Neural crest cell (in vitro differentiated cells): Measurements from ENCODE around the gene SAP25. TPM values are rescaled to one million over a fixed set of nuclear protein-coding genes. Genes with fewer than 3 reads are reported as not detected.

Experiments
- DNase-seq: peaks from one replicate; pipeline ENCODE4 v3.0.0; 2021; ENCODE audit warnings: low read depth, mixed read lengths, low spot score
- H3K27ac Mint-ChIP-seq: one replicate; pipeline ENCODE4 v1.8.0; 2021; ENCODE audit warnings: mild to moderate bottlenecking, mixed read lengths; ENCODE audit not compliant: unreplicated experiment
- H3K27me3 Mint-ChIP-seq: 2 replicates; pipeline ENCODE4 v1.8.0; 2021; ENCODE audit warnings: low read depth, mild to moderate bottlenecking, mixed read lengths
- H3K36me3 Mint-ChIP-seq: 2 replicates; pipeline ENCODE4 v1.8.0; 2021; ENCODE audit warnings: low read depth, mild to moderate bottlenecking, mixed read lengths
- H3K4me1 Mint-ChIP-seq: 2 replicates; pipeline ENCODE4 v1.8.0; 2021; ENCODE audit warnings: mixed read lengths
- H3K4me3 Mint-ChIP-seq: one replicate; pipeline ENCODE4 v1.8.0; 2021; ENCODE audit warnings: mild to moderate bottlenecking, mixed read lengths
- H3K9me3 Mint-ChIP-seq: 2 replicates; pipeline ENCODE4 v1.8.0; 2021; ENCODE audit warnings: mixed read lengths
- CTCF ChIP-seq: fragments of 200-600 bp; sonication (generic); conservative IDR thresholded peaks from 2 replicates; pipeline ENCODE4 v1.5.0; 2021; ENCODE audit warnings: antibody characterized with exemption, mild to moderate bottlenecking
- total RNA-seq: library from RNA; stranded (reverse); gene quantifications from 2 replicates; pipeline ENCODE4 v1.2.1, GENCODE V29; 2021

SAP25 gene
- total RNA-seq, 1 donor from 2014 or later = 3.4 TPM

- Mint-ChIP-seq H3K36me3 (no peaks in the 10 kb centered on the region), H3K27ac (no peak overlapping the region), H3K4me3 (no peak overlapping the region), H3K4me1 (peaks cover 5% of the 10 kb centered on the region), H3K27me3 (peaks cover 5% of the 10 kb centered on the region), H3K9me3 (no peaks in the 10 kb centered on the region)
- no peak for TF ChIP-seq CTCF
- DNase-seq = no peak
Observed at GRCh38 chr7:100576384-100576993, 2.8 kb upstream of the SAP25 start.

- Mint-ChIP-seq H3K36me3 (no peaks in the 10 kb centered on the region), H3K4me3 (no peak overlapping the region), H3K27me3 (peaks cover 9% of the 10 kb centered on the region), H3K9me3 (no peaks in the 10 kb centered on the region), H3K4me1 (peaks cover 5% of the 10 kb centered on the region), H3K27ac (no peak overlapping the region)
- DNase-seq = no peak
- no peak for TF ChIP-seq CTCF
Observed at GRCh38 chr7:100575746-100576383, 2.2 kb upstream of the SAP25 start.

GRCh38 chr7:100575206-100575631 is 1.5 kb upstream of the SAP25 start:
- no peak for TF ChIP-seq CTCF
- no peaks in the 10 kb centered on the region for H3K36me3 Mint-ChIP-seq
- H3K9me3 Mint-ChIP-seq = no peaks in the 10 kb centered on the region
- peaks cover 13% of the 10 kb centered on the region for H3K27me3 Mint-ChIP-seq
- H3K27ac Mint-ChIP-seq = no peak overlapping the region
- H3K4me1 Mint-ChIP-seq = peaks cover 5% of the 10 kb centered on the region
- no peak for DNase-seq
- no peak overlapping the region for H3K4me3 Mint-ChIP-seq

- Mint-ChIP-seq H3K27ac (peak overlapping the region; percentile 52), H3K4me3 (no peak overlapping the region), H3K4me1 (peaks cover 5% of the 10 kb centered on the region), H3K9me3 (no peaks in the 10 kb centered on the region), H3K36me3 (no peaks in the 10 kb centered on the region), H3K27me3 (peaks cover 14% of the 10 kb centered on the region)
- TF ChIP-seq CTCF = no peak
- DNase-seq = no peak
Observed at GRCh38 chr7:100574362-100575205, 884 bp upstream of the SAP25 start.

GRCh38 chr7:100572949-100573675 is 588 bp downstream of the SAP25 start:
- H3K4me1 Mint-ChIP-seq = peaks cover 18% of the 10 kb centered on the region
- H3K27ac Mint-ChIP-seq = no peak overlapping the region

More at GRCh38 chr7:100572949-100573675, 588 bp downstream of the SAP25 start:
- Mint-ChIP-seq H3K36me3 (no peaks in the 10 kb centered on the region), H3K27me3 (peaks cover 24% of the 10 kb centered on the region), H3K9me3 (no peaks in the 10 kb centered on the region), H3K4me3 (no peak overlapping the region)
- no peak for DNase-seq
- no peak for TF ChIP-seq CTCF
